HepG2 (cell line): ENCODE results near the gene MSRB3. TPM values are rescaled to one million over a fixed set of nuclear protein-coding genes. Genes with fewer than 3 reads are reported as not detected.

Source experiments
- ATAC-seq: fragments of 200-7000 bp; cut with Tn5 transposase; 3 replicates; pipeline ENCODE4 v1.9.1; 2020; ENCODE audit warnings: mild to moderate bottlenecking, moderate library complexity
- BruUV-seq: library from RNA; stranded (reverse); fragments of 400-500 nt; replicated peaks from 2 replicates; lab custom pipeline; 2021; lab: Mats Ljungman, UMichigan
- CTCF ChIA-PET: fragments of 300-600 bp; formaldehyde crosslinking; extraction: SDS; loops from one replicate; lab custom pipeline; 2021; ENCODE audit warnings: low total read pairs, inconsistent platforms, low intra/inter-chr PET ratio; lab: Yijun Ruan, JAX
- POLR2A ChIA-PET: fragments of 350-600 bp; sonication (Branson Sonifier 250); formaldehyde crosslinking; loops from one replicate; lab custom pipeline; 2020; ENCODE audit warnings: antibody characterized with exemption, inconsistent platforms; lab: Yijun Ruan, JAX
- DNase-seq: peaks from one replicate; pipeline ENCODE4 v3.0.0-alpha.2; 2015; ENCODE audit warnings: low spot score
- FAIRE-seq: peaks from 3 replicates; lab custom pipeline; 2011; peaks lifted over from hg19 to GRCh38; lab: Jason Lieb, UNC
- H2AFZ ChIP-seq: one replicate; pipeline ENCODE4 v1.6.1; 2011; ENCODE audit warnings: low read length, inconsistent platforms
- H3K27ac ChIP-seq: fragments of 300-600 bp; 3 replicates; pipeline ENCODE4 v1.8.0; 2011; ENCODE audit warnings: mixed run types, mild to moderate bottlenecking, mixed read lengths, low read length, inconsistent platforms; ENCODE audit not compliant: insufficient read depth; ENCODE audit errors: extremely low read length
- H3K27me3 ChIP-seq, 2 experiments: fragments of 200-600 bp in 1 of 2; 2 replicates in 1 of 2; 3 replicates in 1 of 2; pipeline versions ENCODE4 v1.6.0 to v1.8.0; 2011; ENCODE audit warnings: low read length in 2 of 2, mild to moderate bottlenecking in 2 of 2, moderate library complexity in 2 of 2, inconsistent platforms in 1 of 2; ENCODE audit not compliant: insufficient read depth in 2 of 2, control insufficient read depth in 1 of 2
- H3K36me3 ChIP-seq, 2 experiments: fragments of 200-600 bp in 1 of 2; replicated peaks in 1 of 2; 2 replicates in 1 of 2; 3 replicates in 1 of 2; pipeline versions ENCODE4 v1.5.1 to v1.8.0; 2011; ENCODE audit warnings: low read length in 2 of 2, inconsistent platforms in 1 of 2; ENCODE audit not compliant: insufficient read depth in 2 of 2, control insufficient read depth in 1 of 2
- H3K4me1 ChIP-seq: 2 replicates; pipeline ENCODE4 v1.5.1; 2012; ENCODE audit warnings: low read length, inconsistent platforms; ENCODE audit not compliant: insufficient read depth
- H3K4me2 ChIP-seq: 2 replicates; pipeline ENCODE4 v1.6.0; 2011; ENCODE audit warnings: low read depth, low read length, inconsistent platforms
- H3K4me3 ChIP-seq, 3 experiments: fragments of 200-600 bp in 1 of 3; sonication (generic), shearing (Covaris generic) in 1 of 3; replicated peaks in 1 of 3; 2 replicates each; pipeline ENCODE4 v1.5.1; 2011 to 2016; ENCODE audit warnings: low read length in 3 of 3, inconsistent platforms in 2 of 3, low read depth in 2 of 3, mild to moderate bottlenecking in 2 of 3, control low read depth in 1 of 3, mixed read lengths in 1 of 3; ENCODE audit not compliant: insufficient read depth in 1 of 3
- H3K79me2 ChIP-seq: one replicate; pipeline ENCODE4 v1.6.1; 2011; ENCODE audit warnings: low read length, inconsistent platforms; ENCODE audit not compliant: insufficient read depth
- H3K9ac ChIP-seq: 2 replicates; pipeline ENCODE4 v1.6.0; 2011; ENCODE audit warnings: mild to moderate bottlenecking, low read depth, low read length, inconsistent platforms; ENCODE audit not compliant: insufficient read depth
- H3K9me3 ChIP-seq: 2 replicates; pipeline ENCODE4 v1.5.1; 2012; ENCODE audit warnings: mild to moderate bottlenecking, low read length
- H4K20me1 ChIP-seq: 2 replicates; pipeline ENCODE4 v1.6.0; 2011; ENCODE audit warnings: inconsistent platforms, mild to moderate bottlenecking, low read length, moderate library complexity; ENCODE audit not compliant: insufficient read depth
- DNMT3B ChIP-seq: conservative IDR thresholded peaks from 2 replicates; pipeline ENCODE4 v1.6.1; 2016; ENCODE audit warnings: missing biosample characterization, control low read depth
- MAFK ChIP-seq, 2 experiments: IDR thresholded peaks in 1 of 2; conservative IDR thresholded peaks in 1 of 2; 2 replicates each; pipeline ENCODE4 v1.6.1; 2011; ENCODE audit warnings: improper control_type of control experiment in 2 of 2, low read length in 2 of 2
- RAD51 ChIP-seq: fragments of 450-650 bp; IDR thresholded peaks from 2 replicates; pipeline ENCODE4 v1.6.1; 2016; ENCODE audit warnings: borderline replicate concordance
- TAF1 ChIP-seq: sonication (generic); formaldehyde crosslinking; IDR thresholded peaks from 2 replicates; pipeline ENCODE4 v1.4.0; 2020; ENCODE audit warnings: missing genetic modification reagents
- THRA ChIP-seq: sonication (generic); formaldehyde crosslinking; IDR thresholded peaks from 2 replicates; pipeline ENCODE4 v1.4.0; 2020; ENCODE audit warnings: missing genetic modification reagents, borderline replicate concordance
- USF2 ChIP-seq, 2 experiments: sonication (generic) in 1 of 2; formaldehyde crosslinking in 1 of 2; IDR thresholded peaks; 2 replicates each; pipeline versions ENCODE4 v1.5.1 to v1.6.1; 2011 to 2020; ENCODE audit warnings: borderline replicate concordance in 1 of 2, low read depth in 1 of 2, low read length in 1 of 2, mild to moderate bottlenecking in 1 of 2, missing genetic modification reagents in 1 of 2, moderate library complexity in 1 of 2
- WGBS: methylation state at CpG from one replicate; pipeline ENCODE4 v1.1.6; 2017; ENCODE audit warnings: low lambda C conversion rate; 5-methylcytosine and 5-hydroxymethylcytosine counted together
- in situ Hi-C: cut with HindIII; loops from 2 replicates; pipeline ENCODE4 v1.10.0; 2017; ENCODE audit warnings: low pct_unique_long_range_greater_than_20kb; ENCODE audit not compliant: extremely low pct_ligation_motif_present
- intact Hi-C: fragments of 100-400 bp; cut with micrococcal nuclease; formaldehyde crosslinking; loops from one replicate; pipeline ENCODE4 v1.10.0; 2022; ENCODE audit not compliant: unreplicated experiment
- polyA plus RNA-seq, 8 experiments: library from polyadenylated mRNA; depleted of rRNA in 3 of 8; stranded (reverse) in 7 of 8; unstranded in 1 of 8; fragments of >200 nt; fragmentation: Illumina TruSeq in 4 of 8; extraction: Trizol in 4 of 8; gene quantifications; 2 replicates each; pipeline versions ENCODE4 v1.2.1 to v1.2.3, GENCODE V29; 2011 to 2016; ENCODE audit warnings: low read depth in 4 of 8, missing spikeins in 1 of 8, mixed read lengths in 1 of 8; ENCODE audit not compliant: insufficient read depth in 1 of 8
- total RNA-seq, 5 experiments: library from RNA; depleted of rRNA; stranded (reverse); fragments of >200 nt; fragmentation: Illumina TruSeq; extraction: Trizol; gene quantifications; 2 replicates each; pipeline ENCODE4 v1.2.3, GENCODE V29; 2016; ENCODE audit warnings: low read depth in 1 of 5

MSRB3 gene
- total and polyA plus RNA-seq, 2 of the 13 experiments (the other 11 are each of a cell fraction or from before 2014, with no cell fraction given), result 1.5 to 1.9 TPM

DNA sequence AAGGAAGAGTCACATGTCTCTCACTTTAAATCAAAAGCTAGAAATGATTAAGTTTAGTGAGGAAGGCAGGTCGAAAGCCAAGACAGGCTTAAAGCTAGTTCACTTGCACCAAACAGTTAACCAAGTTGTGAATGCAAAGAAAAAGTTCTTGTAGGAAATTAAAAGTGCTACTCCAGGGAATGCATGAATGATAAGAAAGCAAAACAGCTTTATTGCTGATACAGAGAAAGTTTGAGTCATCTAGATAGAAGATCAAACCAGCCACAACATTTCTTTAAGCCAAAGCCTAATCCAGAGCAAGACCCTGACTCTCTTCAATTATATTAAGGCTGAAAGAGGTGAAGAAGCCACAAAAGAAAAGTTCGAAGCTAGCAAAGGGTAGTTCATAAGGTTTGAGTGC is 193.6 kb downstream of the MSRB3 start:
- no TSS peak for BruUV-seq
- CTCF ChIA-PET, result no interaction called here
- H3K9ac ChIP-seq, result no peak overlapping the region
- no peak overlapping the region for H2AFZ ChIP-seq
- H3K4me3 ChIP-seq, result no peak overlapping the region
- H3K36me3 ChIP-seq, result no peaks in the 10 kb centered on the region
- TF ChIP-seq TAF1 (CRISPR knock-in tag) (no peak), MAFK (conservative IDR thresholded peaks at IDR 0.05 in 1 of 2, IDR thresholded peaks at IDR 0.05 in 1 of 2; ENCODE audit: low read length in 2 of 2) (0 out of 4 replicates have a peak, but pooled peaks of 1 of the 2 experiments have one; percentile 4), THRA (no peak)
- 1% methylated on average over 2 of the region's 2 CpGs for WGBS
- POLR2A ChIA-PET, result no interaction called here
- no peaks in the 10 kb centered on the region for H4K20me1 ChIP-seq
- no peaks in the 10 kb centered on the region for H3K27me3 ChIP-seq
- no peak overlapping the region for H3K27ac ChIP-seq
- in situ Hi-C loops, result no loop called here
- DNase-seq, result no peak
- ATAC-seq, result no peak
- intact Hi-C loops, result no loop called here
- H3K9me3 ChIP-seq, result no peaks in the 10 kb centered on the region
- no peak overlapping the region for H3K4me2 ChIP-seq
- H3K4me1 ChIP-seq, result no peaks in the 10 kb centered on the region
- no peak for FAIRE-seq
- H3K79me2 ChIP-seq, result no peaks in the 10 kb centered on the region

DNA sequence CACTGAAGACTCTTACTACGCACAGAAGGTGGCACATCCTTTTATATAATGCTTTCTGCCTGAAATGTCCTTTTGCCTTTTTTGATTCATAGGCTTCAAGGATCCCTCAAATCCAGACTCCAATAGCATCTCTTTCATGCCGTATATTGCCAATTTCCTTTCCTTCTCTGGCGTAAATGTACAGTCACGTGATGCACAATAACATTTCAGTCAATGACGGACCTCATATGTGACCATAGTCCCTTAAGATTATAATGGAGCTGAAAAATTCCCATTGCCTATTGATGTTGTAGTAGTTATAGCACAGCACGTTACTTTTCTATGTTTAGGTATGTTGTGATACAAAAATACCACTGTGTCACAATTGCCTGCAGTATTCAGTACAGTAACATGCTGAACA is 196.3 kb downstream of the MSRB3 start:
- ChIA-PET CTCF (no interaction called here), POLR2A (no interaction called here)
- intact Hi-C loops (no loop called here), in situ Hi-C loops (no loop called here)
- Histone ChIP-seq H3K4me1 (no peaks in the 10 kb centered on the region), H3K27me3 (no peaks in the 10 kb centered on the region), H3K36me3 (no peaks in the 10 kb centered on the region), H3K4me3 (no peak overlapping the region), H3K79me2 (no peaks in the 10 kb centered on the region), H3K9me3 (no peaks in the 10 kb centered on the region), H2AFZ (no peak overlapping the region), H3K9ac (no peak overlapping the region), H3K27ac (no peak overlapping the region), H3K4me2 (no peak overlapping the region), H4K20me1 (no peaks in the 10 kb centered on the region)
- ATAC-seq (no peak), FAIRE-seq (no peak), DNase-seq (no peak)
- 36% methylated on average over 6 of the region's 6 CpGs for WGBS
- BruUV-seq, result no TSS peak
- TF ChIP-seq USF2 (IDR thresholded peaks at IDR 0.05; ENCODE audit: low read depth, low read length), result peak; percentile 39; the same call in 1 of the 2 replicates
- TF ChIP-seq USF2 (CRISPR knock-in tag; IDR thresholded peaks at IDR 0.05; ENCODE audit: borderline replicate concordance), result no peak
- peak; percentile 63; the same call in 1 of the 2 replicates for TF ChIP-seq RAD51
- TF ChIP-seq DNMT3B (CRISPR knock-in tag), result no peak
